ENCODE measurements around the gene RPS4Y1.

The RPS4Y1 gene

DNA sequence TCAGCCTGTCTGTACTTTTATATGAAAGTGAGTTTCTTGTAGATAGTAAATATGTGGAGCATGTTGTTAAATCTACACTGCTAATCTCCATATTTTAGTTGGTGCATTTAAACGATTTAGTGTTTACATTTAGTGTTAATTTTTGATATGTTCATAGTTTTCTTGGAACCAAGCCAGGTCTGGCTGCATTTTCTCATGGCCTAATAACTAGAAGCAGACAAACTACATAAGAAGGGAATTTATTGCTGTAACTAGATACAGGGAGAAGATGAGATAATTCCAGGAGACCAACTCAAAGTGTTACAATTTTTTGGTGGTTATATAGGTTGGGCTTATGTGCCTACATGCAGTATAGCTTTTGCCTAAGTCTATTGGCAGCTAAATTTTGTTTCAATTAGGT is 32.8 kb downstream of the RPS4Y1 start:
- ChIA-PET POLR2A (ENCODE audit: low non-redundant PET) (no interaction called here), CTCF (no interaction called here)
- H3K27ac ChIP-seq: no peak overlapping the region
- TF ChIP-seq, protein P1, sequence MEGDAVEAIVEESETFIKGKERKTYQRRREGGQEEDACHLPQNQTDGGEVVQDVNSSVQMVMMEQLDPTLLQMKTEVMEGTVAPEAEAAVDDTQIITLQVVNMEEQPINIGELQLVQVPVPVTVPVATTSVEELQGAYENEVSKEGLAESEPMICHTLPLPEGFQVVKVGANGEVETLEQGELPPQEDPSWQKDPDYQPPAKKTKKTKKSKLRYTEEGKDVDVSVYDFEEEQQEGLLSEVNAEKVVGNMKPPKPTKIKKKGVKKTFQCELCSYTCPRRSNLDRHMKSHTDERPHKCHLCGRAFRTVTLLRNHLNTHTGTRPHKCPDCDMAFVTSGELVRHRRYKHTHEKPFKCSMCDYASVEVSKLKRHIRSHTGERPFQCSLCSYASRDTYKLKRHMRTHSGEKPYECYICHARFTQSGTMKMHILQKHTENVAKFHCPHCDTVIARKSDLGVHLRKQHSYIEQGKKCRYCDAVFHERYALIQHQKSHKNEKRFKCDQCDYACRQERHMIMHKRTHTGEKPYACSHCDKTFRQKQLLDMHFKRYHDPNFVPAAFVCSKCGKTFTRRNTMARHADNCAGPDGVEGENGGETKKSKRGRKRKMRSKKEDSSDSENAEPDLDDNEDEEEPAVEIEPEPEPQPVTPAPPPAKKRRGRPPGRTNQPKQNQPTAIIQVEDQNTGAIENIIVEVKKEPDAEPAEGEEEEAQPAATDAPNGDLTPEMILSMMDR (conservative IDR thresholded peaks at IDR 0.05; ENCODE audit: low read depth): no peak
- no peak for DNase-seq (ENCODE audit: low spot score)

DNA sequence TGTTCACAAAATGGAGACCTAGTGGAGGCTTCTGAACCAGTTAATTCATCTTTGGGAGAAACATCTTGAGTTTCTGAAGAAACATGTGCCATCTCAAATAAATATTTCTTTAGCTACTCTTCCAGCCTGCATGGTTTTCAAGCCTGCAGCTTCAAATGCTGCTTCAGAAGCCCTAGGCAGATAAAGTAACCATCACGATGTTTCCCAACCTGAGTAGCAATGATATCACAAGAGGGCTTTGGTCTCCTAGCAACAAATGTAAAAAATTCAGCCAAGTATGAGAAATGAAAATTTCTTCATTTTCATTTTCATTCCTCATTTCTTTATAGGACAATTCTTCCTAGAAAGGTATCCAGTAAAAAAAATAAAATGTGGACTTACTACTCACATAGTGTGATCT is 42.2 kb downstream of the RPS4Y1 start:
- ChIA-PET POLR2A (ENCODE audit: low non-redundant PET) (no interaction called here), CTCF (no interaction called here)
- TF ChIP-seq, protein P1 (conservative IDR thresholded peaks at IDR 0.05; ENCODE audit: low read depth): no peak
- H3K27ac ChIP-seq: no peak overlapping the region
- no peak for DNase-seq (ENCODE audit: low spot score)

DNA sequence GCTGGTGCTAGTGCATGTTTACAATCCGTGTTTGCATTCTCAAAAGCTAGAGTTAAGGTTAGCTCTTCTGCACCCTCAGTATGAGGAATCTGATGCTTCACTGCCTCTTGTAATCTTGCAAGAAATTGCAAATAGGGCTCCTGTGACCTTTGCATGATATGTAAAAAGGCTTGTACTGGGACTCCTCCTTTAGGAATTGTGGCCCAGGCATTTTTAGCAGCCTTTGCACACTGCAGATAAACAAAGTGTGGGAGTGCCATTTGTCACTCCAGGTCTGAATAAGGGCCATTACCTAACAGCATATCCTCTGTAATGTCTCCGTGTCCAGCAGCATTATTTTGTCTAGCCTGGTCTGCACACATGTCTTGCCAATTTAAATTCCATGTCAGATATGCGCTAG is 44.5 kb downstream of the RPS4Y1 start:
- ChIA-PET POLR2A (ENCODE audit: low non-redundant PET) (no interaction called here), CTCF (no interaction called here)
- TF ChIP-seq, protein P1 (conservative IDR thresholded peaks at IDR 0.05; ENCODE audit: low read depth): no peak
- DNase-seq (ENCODE audit: low spot score): no peak
- H3K27ac ChIP-seq: no peak overlapping the region

DNA sequence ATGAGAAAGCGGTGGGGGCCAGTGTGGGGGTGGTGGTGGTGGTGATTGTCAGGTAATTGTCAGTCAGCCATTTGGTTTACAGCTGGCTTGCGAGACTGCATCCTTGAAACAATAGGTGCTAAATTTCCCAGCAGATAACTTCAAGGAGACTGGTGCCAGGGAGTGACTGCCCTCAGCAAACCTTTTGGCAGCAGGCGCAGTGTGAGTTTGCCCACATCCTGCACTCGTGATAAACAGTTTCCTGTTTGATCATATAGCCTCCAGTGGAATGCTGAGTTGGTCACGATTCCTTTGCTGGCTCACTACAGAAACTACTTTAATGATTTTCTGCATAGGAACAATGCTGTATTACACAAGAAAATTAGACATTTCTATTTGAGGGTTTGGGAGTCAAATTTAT is 46.0 kb downstream of the RPS4Y1 start:
- ChIA-PET POLR2A (ENCODE audit: low non-redundant PET) (no interaction called here), CTCF (no interaction called here)
- TF ChIP-seq, protein P1 (conservative IDR thresholded peaks at IDR 0.05; ENCODE audit: low read depth): no peak
- H3K27ac ChIP-seq: peak overlapping the region; percentile 53; the same call in 1 of the 2 replicates
- DNase-seq (ENCODE audit: low spot score): no peak

DNA sequence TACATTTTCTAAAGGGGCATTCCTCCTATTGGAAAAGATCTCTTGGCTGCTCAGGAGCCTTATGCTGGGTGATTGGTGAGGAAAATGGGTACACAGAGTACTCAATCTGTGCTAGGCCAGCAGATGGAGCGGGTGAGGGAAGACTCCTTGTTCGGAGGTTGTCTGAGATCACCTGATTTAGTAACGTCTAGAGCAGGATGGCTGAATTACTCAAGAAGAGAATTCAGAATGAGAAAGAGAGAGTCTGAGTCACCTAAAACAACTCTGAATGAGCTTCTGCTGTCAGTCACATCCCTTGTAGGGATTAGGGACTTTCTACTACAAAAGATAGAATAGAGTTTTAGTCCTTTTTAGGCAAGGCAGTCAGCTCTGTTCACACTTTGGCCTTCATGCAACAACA is 46.6 kb downstream of the RPS4Y1 start:
- ChIA-PET CTCF (no interaction called here), POLR2A (ENCODE audit: low non-redundant PET) (no interaction called here)
- DNase-seq (ENCODE audit: low spot score): no peak
- H3K27ac ChIP-seq: peak overlapping the region; percentile 53; the same call in 1 of the 2 replicates
- TF ChIP-seq, protein P1 (conservative IDR thresholded peaks at IDR 0.05; ENCODE audit: low read depth): no peak

DNA sequence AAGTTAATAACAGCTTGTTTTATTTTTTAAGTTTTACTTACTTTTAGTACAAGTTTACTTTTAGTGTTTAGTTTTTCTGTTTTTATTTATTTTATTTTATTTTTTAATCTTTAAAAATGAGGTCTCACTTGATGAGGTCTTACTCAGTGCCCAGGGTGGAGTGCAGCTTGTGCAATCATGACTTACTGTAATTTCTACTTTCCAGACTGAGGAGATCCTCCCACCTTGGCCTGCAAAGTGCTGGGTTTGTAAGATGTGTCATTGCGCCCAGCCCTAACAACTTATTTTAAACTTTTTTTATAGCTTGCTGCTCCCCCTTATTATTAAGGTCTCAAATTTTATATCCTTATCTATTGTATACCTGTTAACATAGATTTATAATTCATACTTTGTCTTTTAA is 52.1 kb downstream of the RPS4Y1 start:
- H3K27ac ChIP-seq: no peak overlapping the region
- no peak for DNase-seq (ENCODE audit: low spot score)
- ChIA-PET POLR2A (ENCODE audit: low non-redundant PET) (no interaction called here), CTCF (no interaction called here)
- TF ChIP-seq, protein P1 (conservative IDR thresholded peaks at IDR 0.05; ENCODE audit: low read depth): no peak

DNA sequence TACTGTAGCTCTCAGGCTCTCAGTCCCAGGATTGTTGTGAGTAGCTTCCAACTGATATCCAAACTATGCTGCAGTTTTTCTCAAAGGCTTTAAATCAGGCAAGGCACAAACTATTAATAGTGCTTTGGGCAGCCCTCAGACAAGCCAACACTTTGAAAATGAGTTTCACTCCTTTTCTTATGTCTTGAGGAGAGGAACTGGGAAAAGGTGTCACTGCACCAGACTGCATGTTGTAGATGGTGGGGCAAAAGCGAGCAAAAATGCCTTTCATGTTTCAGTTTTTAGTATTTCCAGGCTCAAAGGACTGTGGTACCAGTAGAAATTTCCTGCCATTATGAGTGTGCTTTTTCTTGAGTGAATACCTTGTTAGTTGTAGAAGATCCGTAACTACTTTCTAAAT is 54.6 kb downstream of the RPS4Y1 start:
- no peak for DNase-seq (ENCODE audit: low spot score)
- POLR2A ChIA-PET (ENCODE audit: low non-redundant PET): no interaction called here
- CTCF ChIA-PET: no interaction called here
- TF ChIP-seq, protein P1 (conservative IDR thresholded peaks at IDR 0.05; ENCODE audit: low read depth): no peak
- no peak overlapping the region for H3K27ac ChIP-seq

Data from RWPE1 (cell line).